NCI-H446 (cell line): ENCODE results near the gene TPM4.
A peak's percentile ranks its signal among the peaks of the same experiment; 100 is the strongest.
"Not testable (repeated sequence)": the region's sequence is repeated elsewhere in the genome, so short reads cannot be mapped to it uniquely, and the experiment has no call there.

Experiments
- DNase-seq, 2 experiments: peaks; one replicate each; lab custom pipeline; 2025; lab: John Stamatoyannopoulos, UW

Gene TPM4

DNA sequence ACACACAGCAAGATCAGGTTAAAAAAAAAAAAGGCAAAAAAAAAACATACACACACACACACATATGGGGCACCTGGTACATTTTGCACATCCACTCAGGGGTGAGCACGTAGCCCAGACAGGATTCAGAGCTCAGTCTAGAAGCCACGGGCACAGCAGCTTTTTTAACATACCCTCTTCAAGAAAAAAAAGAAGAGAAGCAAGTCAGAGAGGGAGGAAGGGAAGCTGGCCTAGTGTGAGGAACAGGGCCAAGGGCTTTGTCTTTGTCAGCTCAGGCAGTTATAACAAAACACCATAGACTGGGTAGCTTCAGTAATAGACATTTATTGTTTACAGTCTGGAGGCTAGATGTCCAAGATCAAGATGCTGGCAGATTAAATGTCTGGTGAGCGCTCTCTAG lies 2.3 kb upstream of the TPM4 start:
- no peak for DNase-seq

DNA sequence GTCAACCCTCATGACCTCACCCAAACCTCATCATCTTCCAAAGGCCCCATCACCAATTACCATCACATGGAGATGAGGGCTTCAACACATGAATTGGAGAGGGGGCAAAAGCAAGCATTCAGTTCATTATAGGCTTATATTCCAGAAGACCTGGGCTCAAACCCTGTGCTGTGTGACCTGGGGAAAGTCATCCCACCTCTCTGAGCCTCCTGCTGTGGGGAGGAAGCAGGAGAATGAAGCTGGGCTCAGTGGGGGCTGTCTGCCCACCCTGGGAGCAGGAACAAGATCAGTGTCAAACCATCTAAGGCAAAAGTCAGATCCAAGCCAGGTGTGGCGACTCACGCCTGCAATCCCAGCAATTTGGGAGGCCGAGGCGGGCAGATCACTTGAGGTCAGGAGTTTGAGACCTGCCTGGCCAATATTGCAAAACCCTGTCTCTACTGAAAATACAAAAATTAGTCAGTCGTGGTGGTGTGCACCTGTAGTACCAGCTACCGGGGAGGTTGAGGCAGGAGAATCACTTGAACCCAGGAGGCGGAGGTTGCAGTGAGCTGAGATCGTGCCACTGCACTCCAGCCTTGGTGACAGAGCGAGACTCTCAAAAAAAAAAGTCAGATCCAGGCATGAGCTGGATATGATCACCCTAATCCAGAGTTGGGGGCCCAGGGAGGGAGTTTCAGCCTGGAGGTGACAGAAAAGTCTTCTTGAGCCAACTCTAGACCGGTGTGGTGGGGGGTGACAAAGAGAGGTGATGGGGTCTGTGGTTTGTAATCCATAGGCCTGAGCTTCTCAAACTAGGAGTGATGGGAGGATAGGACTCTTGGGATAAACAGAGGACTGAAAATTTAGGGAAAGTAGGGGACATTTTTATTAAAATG lies 1.6 kb upstream of the TPM4 start:
- DNase-seq, result no peak

DNA sequence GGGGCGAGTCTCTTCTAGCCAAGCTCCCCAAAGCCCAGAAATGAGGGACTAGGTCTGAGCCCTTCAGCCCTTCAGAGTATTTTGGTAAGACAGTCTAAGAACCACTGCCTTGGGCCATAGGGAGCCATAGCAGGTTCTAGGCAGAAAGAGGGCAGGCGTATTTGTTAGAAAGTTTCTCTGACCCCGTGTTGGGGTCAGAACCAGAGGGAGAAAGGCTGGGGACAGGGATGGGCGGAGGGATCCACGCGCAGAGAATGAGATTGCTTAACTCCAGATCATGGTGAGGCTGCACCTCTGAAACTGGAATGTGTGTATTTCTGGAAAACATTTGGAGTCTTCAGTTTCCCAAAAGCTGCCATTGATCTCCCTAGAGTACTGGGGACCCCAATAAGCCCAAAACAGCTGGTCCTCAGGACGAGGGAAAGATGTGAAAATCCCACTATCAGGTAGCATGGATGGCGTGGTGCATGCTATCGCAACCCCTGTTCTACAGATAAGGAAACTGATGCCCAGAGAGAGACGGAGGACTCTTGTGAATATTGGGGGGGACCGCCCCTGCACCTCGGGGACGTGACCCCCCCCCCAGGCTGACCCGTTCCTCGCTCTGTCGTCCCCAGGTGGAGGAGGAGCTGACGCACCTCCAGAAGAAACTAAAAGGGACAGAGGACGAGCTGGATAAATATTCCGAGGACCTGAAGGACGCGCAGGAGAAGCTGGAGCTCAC lies 703 bp upstream of the TPM4 start:
- no peak for DNase-seq

DNA sequence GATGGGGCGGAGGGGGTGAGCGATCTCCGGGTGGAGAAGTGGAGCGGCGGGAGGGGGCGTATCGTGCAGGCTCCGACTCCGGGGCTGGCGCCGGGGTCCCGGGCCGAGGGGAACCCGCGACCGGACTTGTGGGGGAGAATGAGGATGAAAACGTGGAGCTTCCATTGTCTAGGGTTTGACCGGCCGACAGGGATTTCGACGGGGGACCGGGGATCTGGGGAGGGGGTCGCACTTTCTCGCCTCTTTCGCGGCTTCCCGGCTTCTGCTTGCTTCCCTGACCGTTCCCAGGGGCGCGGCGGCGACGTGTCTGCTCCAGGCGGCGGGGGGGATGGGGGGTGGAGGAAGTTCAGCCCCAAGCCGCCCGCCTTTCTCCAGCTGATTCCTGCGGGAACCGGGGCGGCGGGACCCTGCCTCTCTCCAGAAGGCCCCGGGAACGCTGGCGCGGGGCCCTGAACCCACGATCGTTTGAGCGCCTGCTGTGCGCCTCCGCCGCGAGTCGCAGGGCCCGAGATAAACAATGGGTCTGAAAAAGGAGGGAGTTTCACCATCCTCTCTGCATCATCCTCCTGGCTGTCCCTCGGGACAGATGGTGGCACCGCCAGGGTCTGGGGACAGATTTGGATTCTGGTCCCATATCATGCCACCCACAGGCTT lies 790 bp downstream of the TPM4 start:
- peak; percentile 21 to 54 for DNase-seq

DNA sequence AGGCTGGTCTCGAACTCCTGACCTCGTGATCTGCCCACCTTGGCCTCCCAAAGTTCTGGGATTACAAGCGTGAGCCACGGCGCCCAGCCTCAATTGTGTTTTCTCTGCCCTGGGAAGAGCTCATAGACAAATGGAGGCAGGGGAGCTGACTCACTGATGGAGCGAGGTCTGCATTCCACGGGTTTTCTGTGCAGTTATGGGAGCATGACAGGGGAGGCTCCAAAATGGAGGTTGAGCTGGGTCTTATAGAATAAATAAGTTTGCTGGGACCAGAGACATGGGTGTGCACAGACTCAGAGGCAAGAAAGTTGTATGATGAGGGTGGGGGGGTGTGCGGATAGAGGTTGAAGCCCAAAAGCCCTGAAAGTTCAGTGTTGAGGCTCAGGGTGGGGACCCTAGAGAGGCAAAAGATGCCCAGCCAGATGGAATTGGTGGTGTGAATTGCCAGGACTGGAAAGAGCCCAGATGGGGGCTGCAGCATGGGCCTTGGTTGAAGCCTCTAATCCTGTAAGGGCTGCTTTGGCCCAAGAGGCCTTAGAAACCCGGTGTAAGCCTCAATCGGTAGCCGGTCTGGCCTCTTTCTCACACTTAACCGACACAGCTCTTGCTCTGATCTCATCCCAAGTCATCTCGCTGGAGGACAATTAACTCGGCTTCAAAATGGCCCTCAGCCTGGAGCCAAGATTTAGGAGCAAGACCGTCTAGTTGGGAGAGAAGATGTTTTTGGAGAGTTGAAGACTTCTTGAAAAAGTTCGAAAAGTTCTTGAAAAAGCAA lies 1.9 kb downstream of the TPM4 start:
- DNase-seq, result peak; percentile 80 to 87

DNA sequence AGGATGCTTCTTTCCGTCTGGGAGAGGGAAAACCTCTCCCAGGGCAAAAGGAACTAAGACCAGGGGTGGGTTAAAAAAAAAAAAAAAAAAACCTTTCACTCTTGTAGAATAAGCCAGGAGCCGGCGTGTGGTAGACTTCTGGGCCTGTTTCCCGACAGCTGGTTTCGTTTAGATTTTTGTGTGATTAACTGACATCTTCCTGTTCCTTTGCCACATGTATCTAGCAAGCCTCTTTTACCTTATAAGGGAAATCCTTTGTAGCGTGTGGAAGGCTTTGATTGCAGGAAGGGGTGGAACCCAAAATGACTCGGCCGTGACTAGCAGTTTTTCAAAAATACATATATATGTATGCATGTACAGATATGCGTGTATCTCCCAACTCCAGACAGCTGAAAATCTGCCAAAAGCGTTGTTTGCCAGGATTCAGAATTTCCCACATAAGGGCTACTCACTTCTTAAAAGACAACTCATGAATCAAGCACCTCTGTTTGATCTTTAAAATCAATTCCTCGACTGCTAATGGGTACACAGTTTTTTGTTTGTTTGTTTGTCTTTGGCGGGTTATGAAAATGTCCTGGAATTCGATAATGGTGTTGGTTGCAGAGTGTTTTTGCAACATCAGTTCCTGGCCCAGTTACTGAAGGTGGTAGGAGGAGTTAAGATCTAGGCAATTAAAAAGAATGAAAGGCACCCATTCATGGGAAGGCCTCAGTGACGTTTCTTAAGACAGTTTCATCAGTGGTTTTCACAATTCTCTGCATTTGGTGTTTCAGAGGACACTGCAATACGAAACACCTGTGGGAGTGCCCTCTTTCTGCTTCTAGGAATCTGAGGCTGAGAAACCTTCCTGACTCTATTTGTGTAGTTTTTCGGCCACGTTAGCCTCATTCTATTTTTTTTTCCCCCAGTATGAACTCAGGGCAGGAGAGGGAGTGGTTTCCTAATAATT lies 2.7 kb downstream of the TPM4 start:
- DNase-seq, result peak; percentile 87 to 90

DNA sequence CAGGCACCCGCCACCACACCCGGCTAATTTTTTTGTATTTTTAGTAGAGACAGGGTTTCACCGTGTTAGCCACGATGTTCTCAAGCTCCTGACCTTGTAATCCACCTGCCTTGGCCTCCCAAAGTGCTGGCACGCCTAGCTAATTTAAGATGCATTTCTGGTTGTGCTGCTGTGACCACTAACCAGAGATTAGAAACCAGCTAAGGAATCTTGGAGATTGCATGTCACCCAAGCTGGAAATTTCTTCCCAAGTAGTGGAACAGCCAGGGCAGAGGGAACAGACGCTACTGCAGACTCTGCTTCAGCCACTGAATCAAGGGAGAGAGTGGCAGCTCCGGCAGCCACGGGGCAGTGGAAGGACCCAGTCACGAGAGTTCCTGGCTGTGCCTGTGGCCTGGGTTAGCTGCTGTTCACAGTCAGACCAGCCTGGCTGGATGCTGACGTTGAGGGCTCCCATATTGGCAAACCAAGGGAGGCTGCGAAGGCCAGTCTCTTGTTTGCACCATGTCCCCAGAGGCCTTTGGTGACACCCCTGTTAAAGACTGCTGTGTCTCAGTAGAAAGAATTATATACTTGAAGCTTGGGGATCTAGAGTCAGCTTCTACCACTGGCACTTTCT lies 7.9 kb downstream of the TPM4 start:
- no peak for DNase-seq

DNA sequence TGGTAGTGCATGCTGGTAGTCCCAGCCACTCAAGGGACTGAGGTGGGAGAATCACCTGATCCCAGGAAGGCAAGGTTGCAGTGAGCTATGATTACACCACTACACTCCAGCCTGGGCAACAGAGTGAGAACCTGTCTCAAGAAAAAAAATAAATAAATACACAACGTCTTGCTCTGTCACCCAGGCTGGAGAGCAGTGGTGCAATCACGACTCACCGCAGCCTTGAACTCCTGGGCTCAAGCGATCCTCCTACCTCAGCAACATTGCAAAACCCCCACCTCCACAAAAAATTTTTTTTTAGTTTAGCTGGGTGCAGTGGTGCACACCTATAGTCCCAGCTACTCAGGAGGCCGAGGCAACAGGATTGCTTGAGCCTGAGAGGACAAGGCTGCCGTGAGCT lies 8.8 kb downstream of the TPM4 start:
- DNase-seq, result no peak

DNA sequence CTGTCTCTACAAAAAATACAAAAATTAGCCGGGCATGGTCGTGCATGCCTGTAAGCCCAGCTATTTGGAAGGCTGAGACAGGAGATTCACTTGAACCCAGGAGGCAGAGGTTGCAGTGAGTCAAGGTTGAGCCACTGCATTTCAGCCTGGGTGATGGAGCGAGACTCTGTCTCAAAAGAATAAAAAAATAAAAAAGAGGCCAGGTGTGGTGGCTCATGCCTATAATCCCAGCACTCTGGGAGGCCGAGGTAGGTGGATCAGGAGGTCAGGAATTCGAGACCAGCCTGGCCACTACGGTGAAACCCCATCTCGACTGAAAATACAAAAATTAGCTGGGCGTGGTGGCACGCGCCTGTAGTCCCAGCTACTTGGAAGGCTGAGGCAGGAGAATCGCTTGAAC lies 11.1 kb downstream of the TPM4 start:
- not testable (repeated sequence) for DNase-seq

DNA sequence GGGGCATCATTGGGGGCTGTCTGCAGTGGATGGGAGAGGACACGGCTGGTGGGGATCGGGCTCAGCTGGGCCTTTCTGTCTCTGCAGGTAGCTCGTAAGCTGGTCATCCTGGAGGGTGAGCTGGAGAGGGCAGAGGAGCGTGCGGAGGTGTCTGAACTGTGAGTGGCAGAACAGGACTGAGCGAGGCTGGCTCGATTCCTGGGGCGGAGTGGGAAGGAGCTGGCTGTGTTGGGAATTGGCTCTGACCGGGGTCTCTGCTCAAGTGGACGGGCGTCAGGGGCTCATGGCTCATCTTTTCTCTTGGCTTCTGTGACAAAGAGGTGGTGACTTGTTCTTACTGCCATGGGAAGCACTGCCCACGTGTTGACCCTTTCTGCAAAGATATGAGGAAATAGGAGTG lies 11.6 kb downstream of the TPM4 start:
- DNase-seq, result no peak

DNA sequence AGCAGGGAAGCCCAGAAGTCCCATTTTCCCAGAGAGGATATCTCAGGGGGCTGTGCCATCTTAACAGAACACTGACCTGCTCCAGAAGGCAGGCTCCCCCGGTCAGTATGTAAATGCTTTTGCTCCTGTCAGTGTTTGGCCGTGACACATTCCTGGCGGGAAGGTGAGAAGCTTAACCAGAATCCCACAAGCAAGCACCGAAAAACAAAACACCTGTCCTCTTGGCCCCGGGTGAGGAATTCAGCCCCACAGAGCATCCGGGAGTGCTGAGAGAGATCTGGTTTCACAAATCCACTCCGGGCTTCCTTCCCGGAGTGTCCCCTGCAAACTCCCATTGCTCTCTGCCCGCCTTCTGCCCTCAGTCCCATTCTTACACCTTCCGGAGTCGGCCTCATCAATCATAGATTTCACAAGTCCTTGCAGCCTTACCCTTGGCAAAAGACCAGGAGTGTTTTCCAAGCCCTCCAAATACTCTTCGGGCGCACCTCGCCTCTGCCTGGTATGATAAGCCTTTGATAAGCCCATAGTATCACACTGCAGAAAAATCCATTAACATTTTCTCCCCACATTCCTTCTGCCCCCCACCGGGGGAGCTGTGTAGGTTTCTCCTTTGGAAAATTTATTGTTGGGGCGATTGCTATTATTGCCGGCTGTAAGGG lies 12.2 kb downstream of the TPM4 start:
- no peak for DNase-seq

DNA sequence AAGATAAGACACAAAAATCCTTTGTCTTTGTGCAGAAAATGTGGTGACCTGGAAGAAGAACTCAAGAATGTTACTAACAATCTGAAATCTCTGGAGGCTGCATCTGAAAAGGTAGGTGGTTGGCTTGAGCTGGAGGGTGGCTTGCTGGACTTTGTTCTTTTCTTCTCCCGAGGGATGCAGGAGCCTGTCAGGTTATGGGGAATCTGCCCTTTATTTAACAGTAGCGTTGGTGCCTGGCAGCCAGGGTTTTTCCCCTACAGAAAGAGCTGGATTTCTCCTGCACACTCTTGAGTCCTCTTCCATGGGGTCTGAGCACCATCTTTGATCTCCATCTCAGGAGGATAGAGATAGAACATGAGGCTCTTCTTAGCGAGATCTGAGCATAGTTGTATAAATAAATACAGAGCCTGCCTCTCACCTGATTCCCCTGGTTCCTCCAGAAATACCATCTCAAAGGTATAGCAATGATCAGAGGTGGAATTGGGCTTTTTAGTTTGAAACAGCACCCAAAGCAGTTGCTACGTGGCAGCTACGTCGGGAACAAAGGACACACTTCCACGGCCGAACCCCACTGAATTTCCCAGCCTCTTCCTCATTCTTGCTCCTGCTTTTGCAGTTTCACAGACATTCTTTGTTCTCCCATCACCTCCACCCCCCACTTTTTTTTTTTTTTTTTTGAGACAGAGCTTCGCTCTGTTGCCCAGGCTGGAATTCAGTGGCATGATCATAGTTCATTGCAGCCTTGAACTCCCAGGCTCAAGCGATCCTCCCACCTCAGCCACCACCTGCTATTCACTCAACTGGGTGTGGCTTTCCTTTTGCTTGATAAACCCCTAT lies 12.9 kb downstream of the TPM4 start:
- no peak for DNase-seq

DNA sequence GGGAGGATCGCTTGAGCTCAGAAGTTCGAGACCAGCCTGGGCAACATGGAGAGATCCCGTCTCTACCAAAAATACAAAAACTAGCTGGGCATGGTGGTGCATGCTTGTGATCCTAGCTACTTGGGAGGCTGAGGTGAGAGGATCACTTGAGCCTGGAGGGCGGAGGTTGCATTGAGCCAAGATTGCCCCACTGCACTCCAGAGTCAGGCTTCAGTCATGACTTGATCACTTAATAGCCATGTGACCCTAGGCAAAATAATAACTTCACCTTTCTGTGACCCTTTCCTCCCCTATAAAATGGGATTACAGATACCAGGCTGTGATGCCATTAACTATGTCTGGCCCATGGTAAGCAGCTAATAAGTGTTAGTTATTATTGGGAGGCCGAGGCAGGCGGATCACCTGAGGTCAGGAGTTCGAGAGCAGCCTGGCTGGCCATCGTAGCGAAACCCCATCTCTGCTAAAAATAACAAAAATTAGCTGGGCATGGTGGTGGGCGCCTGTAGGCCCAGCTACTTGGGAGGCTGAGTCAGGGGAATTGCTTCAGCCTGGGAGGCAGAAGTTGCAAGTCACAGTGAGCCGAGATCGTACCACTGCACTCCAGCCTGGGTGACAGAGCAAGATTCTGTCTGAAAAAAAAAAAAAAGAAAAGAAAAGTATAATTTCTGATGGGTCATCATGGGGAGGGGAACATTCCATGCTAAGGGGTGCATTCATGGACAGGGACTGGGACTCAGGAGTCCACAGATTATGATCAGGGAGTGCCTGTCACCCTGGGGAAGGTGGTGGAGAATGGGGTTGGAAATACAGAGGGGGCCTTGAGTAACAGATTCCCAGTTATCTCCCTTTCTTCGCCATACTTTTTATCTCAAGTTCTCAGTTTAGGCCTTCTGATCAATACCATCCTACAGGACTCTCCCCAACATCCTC lies 15.5 kb downstream of the TPM4 start:
- no peak for DNase-seq

DNA sequence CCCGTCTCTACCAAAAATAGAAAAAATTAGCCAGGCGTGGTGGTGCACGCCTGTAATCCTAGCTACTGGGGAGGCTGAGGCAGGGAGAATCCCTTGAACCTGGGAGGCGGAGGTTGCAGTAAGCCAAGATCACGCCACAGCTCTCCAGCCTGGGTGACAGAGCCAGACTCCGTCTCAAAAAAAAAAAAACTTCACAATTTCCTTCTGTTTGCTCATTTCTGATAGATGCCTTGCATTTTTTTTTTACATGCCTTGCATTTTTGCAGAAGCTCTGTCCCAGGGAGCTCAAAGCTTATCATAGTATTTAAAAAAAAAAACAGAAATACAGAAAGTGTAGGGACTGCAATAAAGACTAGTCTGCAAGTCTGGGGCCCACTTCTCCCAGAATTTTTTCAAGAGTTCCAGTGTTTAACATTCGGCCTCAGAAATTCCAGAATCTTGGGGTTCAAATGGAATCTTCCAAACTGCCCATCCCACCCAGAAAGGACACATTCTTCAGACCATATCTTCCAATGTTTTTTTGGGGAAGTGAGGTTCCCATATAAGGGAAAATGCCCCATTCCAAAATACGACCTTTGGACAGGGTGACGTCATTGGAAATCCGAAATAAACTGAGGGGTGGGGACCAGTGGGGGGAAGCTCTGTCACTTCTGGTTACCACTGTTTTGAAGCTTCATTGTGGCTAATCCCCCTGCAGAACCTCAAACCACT lies 18.2 kb downstream of the TPM4 start:
- no peak for DNase-seq

DNA sequence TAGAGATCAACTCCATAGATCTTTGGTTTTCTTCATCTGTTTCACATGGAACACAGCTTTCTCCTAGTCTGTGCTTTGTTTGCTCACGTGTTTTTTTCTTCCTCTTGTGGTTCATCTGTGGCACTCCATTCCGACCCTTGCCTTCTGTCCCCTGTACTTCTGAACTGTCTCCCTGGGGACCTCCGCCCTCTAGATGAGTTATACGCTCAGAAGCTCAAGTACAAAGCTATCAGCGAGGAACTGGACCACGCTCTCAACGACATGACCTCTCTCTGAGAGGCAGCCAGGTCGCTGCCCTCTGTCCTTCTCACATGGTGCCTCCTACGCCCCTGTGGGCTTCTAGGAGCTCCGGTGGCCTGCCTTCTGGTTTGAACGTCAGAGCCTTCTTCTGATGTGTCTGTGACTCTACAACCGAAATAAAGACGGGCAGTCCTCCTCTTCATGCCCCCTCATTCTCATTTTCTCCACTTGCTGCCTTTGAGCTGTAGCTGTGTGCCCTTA lies 18.8 kb downstream of the TPM4 start:
- DNase-seq, result no peak

DNA sequence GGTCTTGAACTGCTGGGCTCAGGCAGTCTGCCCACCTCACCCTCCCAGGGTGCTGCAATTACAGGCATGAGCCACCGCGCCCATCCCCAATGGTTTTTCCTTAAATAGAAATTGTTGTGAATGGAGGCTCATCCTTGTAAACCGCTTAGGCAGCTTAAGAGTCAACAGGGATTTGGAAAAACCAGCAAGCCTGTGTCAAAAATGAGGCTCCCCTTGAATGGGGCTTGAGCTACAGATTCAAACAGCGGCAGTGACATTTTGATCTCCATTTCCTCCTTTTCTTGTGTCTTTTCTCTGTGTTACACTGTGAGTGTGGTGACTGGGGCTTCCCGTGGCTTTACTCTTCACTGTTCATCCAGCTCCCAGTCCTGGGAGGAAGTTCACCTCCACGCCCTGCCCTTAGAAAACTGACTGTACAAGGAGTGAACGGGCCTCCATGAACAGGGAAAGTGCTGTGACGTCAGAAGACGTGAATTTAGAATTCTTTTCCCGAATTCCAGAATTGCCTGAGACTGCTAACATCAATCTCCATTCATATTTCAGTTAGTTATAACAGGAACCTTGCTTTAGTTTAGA lies 20.1 kb downstream of the TPM4 start:
- DNase-seq, result no peak

DNA sequence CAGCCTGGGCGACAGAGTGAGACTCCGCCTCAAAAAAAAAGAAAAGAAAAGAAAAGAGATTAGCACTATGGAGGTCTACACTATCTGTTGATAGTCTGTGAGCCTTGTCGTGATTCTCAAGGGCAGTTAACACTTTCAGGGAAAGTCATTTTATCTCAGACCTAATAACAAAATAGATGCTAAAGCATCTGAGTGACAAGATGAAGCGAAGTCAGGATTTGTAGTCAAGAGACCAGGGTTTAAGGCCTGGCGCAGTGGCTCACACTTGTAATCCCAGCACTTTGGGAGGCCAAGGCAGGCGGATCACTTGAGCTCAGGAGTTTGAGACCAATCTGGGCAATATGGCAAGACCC lies 22.1 kb downstream of the TPM4 start:
- no peak for DNase-seq
